SK-N-SH treated with all-trans-retinoic acid at 6 μM for 48 hours (cell line): ENCODE results near the gene FOXK1.
"Not testable (repeated sequence)": the region's sequence is repeated elsewhere in the genome, so short reads cannot be mapped to it uniquely, and the experiment has no call there.

Experiments
- ATAC-seq: fragments of 200-7000 bp; cut with Tn5 transposase; 3 replicates; pipeline ENCODE4 v1.9.1; 2020; ENCODE audit warnings: mild to moderate bottlenecking, moderate library complexity
- ARNTL ChIP-seq: fragments of 450-650 bp; formaldehyde crosslinking; IDR thresholded peaks from 2 replicates; pipeline ENCODE4 v1.5.0; 2020; ENCODE audit warnings: low read depth, mild to moderate bottlenecking, moderate library complexity, borderline replicate concordance
- BACH2 ChIP-seq: fragments of 250-450 bp; sonication (Bioruptor Pico); IDR thresholded peaks from 2 replicates; pipeline ENCODE4 v1.9.0; 2021; ENCODE audit warnings: mild to moderate bottlenecking, borderline replicate concordance
- CSDC2 ChIP-seq: fragments of 250-450 bp; sonication (Bioruptor Pico); IDR thresholded peaks from 2 replicates; pipeline ENCODE4 v1.5.0; 2020; ENCODE audit warnings: mild to moderate bottlenecking, moderate library complexity
- ESRRG ChIP-seq: fragments of 250-450 bp; sonication (Bioruptor Pico); IDR thresholded peaks from 2 replicates; pipeline ENCODE4 v1.6.1; 2021; ENCODE audit warnings: mild to moderate bottlenecking
- GLIS3 ChIP-seq: fragments of 250-450 bp; sonication (Bioruptor Pico); IDR thresholded peaks from 2 replicates; pipeline ENCODE4 v1.5.0; 2020; ENCODE audit warnings: mild to moderate bottlenecking, moderate library complexity
- ISL1 ChIP-seq: fragments of 250-450 bp; sonication (Bioruptor Pico); IDR thresholded peaks from 2 replicates; pipeline ENCODE4 v2.1.2; 2022; ENCODE audit warnings: mild to moderate bottlenecking, moderate library complexity
- OSR1 ChIP-seq: fragments of 250-450 bp; sonication (Bioruptor Pico); IDR thresholded peaks from 2 replicates; pipeline ENCODE4 v1.8.0; 2022; ENCODE audit warnings: moderate library complexity, mild to moderate bottlenecking, inconsistent platforms
- PATZ1 ChIP-seq: fragments of 250-450 bp; sonication (Bioruptor Pico); IDR thresholded peaks from 2 replicates; pipeline ENCODE4 v1.8.0; 2020; ENCODE audit warnings: mild to moderate bottlenecking, moderate library complexity, borderline replicate concordance
- PPARA ChIP-seq: fragments of 250-450 bp; sonication (Bioruptor Pico); IDR thresholded peaks from 2 replicates; pipeline ENCODE4 v1.5.0; 2020; ENCODE audit warnings: mild to moderate bottlenecking, borderline replicate concordance
- RARB ChIP-seq: fragments of 250-450 bp; sonication (Bioruptor Pico); IDR thresholded peaks from 2 replicates; pipeline ENCODE4 v1.8.0; 2021; ENCODE audit warnings: mild to moderate bottlenecking, moderate library complexity
- SNAI2 ChIP-seq: fragments of 250-450 bp; sonication (Bioruptor Pico); IDR thresholded peaks from 2 replicates; pipeline ENCODE4 v1.5.0; 2020; ENCODE audit warnings: mild to moderate bottlenecking, moderate library complexity
- TCF4 ChIP-seq: fragments of 250-450 bp; sonication (Bioruptor Pico); IDR thresholded peaks from 2 replicates; pipeline ENCODE4 v1.8.0; 2021; ENCODE audit warnings: mild to moderate bottlenecking, moderate library complexity, borderline replicate concordance
- TOX ChIP-seq: fragments of 250-450 bp; sonication (Bioruptor Pico); IDR thresholded peaks from 2 replicates; pipeline ENCODE4 v1.8.0; 2021; ENCODE audit warnings: mild to moderate bottlenecking, moderate library complexity, borderline replicate concordance
- ZC3H10 ChIP-seq: fragments of 250-450 bp; sonication (Bioruptor Pico); IDR thresholded peaks from 2 replicates; pipeline ENCODE4 v1.5.1; 2021; ENCODE audit warnings: mild to moderate bottlenecking, moderate library complexity
- ZFP3 ChIP-seq: fragments of 250-450 bp; sonication (Bioruptor Pico); IDR thresholded peaks from 2 replicates; pipeline ENCODE4 v1.5.0; 2020; ENCODE audit warnings: mild to moderate bottlenecking, moderate library complexity
- ZFP30 ChIP-seq: fragments of 450-650 bp; formaldehyde crosslinking; IDR thresholded peaks from 2 replicates; pipeline ENCODE4 v1.5.0; 2022; ENCODE audit warnings: mild to moderate bottlenecking, moderate library complexity
- ZNF565 ChIP-seq: fragments of 450-650 bp; formaldehyde crosslinking; conservative IDR thresholded peaks from 2 replicates; pipeline ENCODE4 v1.5.0; 2020; ENCODE audit warnings: low read depth, mild to moderate bottlenecking, moderate library complexity
- ZNF70 ChIP-seq: fragments of 450-650 bp; formaldehyde crosslinking; IDR thresholded peaks from 2 replicates; pipeline ENCODE4 v1.5.0; 2020; ENCODE audit warnings: mild to moderate bottlenecking, moderate library complexity
- ZNF8 ChIP-seq: fragments of 450-650 bp; formaldehyde crosslinking; IDR thresholded peaks from 2 replicates; pipeline ENCODE4 v1.5.0; 2020; ENCODE audit warnings: mild to moderate bottlenecking, moderate library complexity
- TF ChIP-seq, protein P1 (sequence below): fragments of 250-450 bp; sonication (Bioruptor Pico); IDR thresholded peaks from 2 replicates; pipeline ENCODE4 v1.5.0; 2020; ENCODE audit warnings: mild to moderate bottlenecking, moderate library complexity
- TF ChIP-seq, protein P2 (sequence below): fragments of 250-450 bp; sonication (Bioruptor Pico); IDR thresholded peaks from 2 replicates; pipeline ENCODE4 v1.5.1; 2021; ENCODE audit warnings: mild to moderate bottlenecking, moderate library complexity

FOXK1 gene

GRCh38 chr7:4692055-4692454 lies 10.0 kb downstream of the FOXK1 start:
- TF ChIP-seq TOX (CRISPR knock-in tag) (no peak), RARB (no peak), ZNF565 (CRISPR knock-in tag) (no peak), CSDC2 (CRISPR knock-in tag) (no peak), ISL1 (CRISPR knock-in tag) (no peak), ZNF8 (CRISPR knock-in tag) (no peak), BACH2 (CRISPR knock-in tag) (no peak), TCF4 (CRISPR knock-in tag) (no peak), ZFP30 (CRISPR knock-in tag) (no peak), SNAI2 (CRISPR knock-in tag) (no peak), ZFP3 (CRISPR knock-in tag) (no peak)
- ATAC-seq = no peak

GRCh38 chr7:4692622-4693021 lies 10.5 kb downstream of the FOXK1 start:
- ATAC-seq = not testable (repeated sequence)

DNA sequence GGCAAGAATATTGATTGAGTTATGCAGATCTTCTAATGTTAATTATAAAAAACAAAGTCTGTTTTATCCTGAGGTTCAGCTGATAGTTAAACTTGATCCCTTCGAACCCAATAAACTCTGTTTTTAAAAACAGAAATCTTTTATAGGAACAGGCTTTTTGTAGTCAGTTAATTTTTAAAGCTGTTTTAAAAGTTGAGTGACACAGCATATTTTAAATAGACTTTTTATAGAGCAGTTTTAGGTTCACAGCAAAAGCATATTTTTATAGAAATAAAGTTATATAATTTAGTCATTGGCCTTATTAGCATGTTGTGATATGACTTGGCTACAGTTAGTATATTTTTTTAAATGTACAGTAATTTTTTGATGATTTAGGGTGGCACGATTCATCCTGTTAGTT lies 11.1 kb downstream of the FOXK1 start:
- TF ChIP-seq, protein P1, sequence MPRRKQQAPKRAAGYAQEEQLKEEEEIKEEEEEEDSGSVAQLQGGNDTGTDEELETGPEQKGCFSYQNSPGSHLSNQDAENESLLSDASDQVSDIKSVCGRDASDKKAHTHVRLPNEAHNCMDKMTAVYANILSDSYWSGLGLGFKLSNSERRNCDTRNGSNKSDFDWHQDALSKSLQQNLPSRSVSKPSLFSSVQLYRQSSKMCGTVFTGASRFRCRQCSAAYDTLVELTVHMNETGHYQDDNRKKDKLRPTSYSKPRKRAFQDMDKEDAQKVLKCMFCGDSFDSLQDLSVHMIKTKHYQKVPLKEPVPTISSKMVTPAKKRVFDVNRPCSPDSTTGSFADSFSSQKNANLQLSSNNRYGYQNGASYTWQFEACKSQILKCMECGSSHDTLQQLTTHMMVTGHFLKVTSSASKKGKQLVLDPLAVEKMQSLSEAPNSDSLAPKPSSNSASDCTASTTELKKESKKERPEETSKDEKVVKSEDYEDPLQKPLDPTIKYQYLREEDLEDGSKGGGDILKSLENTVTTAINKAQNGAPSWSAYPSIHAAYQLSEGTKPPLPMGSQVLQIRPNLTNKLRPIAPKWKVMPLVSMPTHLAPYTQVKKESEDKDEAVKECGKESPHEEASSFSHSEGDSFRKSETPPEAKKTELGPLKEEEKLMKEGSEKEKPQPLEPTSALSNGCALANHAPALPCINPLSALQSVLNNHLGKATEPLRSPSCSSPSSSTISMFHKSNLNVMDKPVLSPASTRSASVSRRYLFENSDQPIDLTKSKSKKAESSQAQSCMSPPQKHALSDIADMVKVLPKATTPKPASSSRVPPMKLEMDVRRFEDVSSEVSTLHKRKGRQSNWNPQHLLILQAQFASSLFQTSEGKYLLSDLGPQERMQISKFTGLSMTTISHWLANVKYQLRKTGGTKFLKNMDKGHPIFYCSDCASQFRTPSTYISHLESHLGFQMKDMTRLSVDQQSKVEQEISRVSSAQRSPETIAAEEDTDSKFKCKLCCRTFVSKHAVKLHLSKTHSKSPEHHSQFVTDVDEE = no peak
- TF ChIP-seq ARNTL (CRISPR knock-in tag) (no peak), ZNF70 (CRISPR knock-in tag) (no peak), ZNF8 (CRISPR knock-in tag) (no peak), PATZ1 (CRISPR knock-in tag) (no peak), PPARA (CRISPR knock-in tag) (no peak), GLIS3 (no peak), CSDC2 (CRISPR knock-in tag) (no peak), ZFP30 (CRISPR knock-in tag) (no peak), ZC3H10 (CRISPR knock-in tag) (no peak)
- TF ChIP-seq, protein P2, sequence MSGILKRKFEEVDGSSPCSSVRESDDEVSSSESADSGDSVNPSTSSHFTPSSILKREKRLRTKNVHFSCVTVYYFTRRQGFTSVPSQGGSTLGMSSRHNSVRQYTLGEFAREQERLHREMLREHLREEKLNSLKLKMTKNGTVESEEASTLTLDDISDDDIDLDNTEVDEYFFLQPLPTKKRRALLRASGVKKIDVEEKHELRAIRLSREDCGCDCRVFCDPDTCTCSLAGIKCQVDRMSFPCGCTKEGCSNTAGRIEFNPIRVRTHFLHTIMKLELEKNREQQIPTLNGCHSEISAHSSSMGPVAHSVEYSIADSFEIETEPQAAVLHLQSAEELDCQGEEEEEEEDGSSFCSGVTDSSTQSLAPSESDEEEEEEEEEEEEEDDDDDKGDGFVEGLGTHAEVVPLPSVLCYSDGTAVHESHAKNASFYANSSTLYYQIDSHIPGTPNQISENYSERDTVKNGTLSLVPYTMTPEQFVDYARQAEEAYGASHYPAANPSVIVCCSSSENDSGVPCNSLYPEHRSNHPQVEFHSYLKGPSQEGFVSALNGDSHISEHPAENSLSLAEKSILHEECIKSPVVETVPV (CRISPR knock-in tag) = no peak
- no peak for ATAC-seq

GRCh38 chr7:4693749-4694148 lies 11.7 kb downstream of the FOXK1 start:
- no peak for TF ChIP-seq ESRRG (CRISPR knock-in tag)
- no peak for TF ChIP-seq ZFP30 (CRISPR knock-in tag)
- TF ChIP-seq, protein P2 (CRISPR knock-in tag) = no peak
- no peak for ATAC-seq

- no peak for ATAC-seq
- TF ChIP-seq ISL1 (CRISPR knock-in tag) (no peak), OSR1 (CRISPR knock-in tag) (no peak), RARB (no peak), TOX (CRISPR knock-in tag) (no peak), SNAI2 (CRISPR knock-in tag) (no peak), BACH2 (CRISPR knock-in tag) (no peak), GLIS3 (no peak), CSDC2 (CRISPR knock-in tag) (no peak), TCF4 (CRISPR knock-in tag) (no peak), ESRRG (CRISPR knock-in tag) (no peak), ZNF565 (CRISPR knock-in tag) (no peak), ZNF8 (CRISPR knock-in tag) (no peak)
- TF ChIP-seq, protein P2 (CRISPR knock-in tag) = no peak
- TF ChIP-seq, protein P1 = no peak
Observed at GRCh38 chr7:4694305-4694704, 12.2 kb downstream of the FOXK1 start.
